CD14-positive monocyte (primary cell): ENCODE results near the gene MGAT4C. TPM values are rescaled to one million over a fixed set of nuclear protein-coding genes. Genes with fewer than 3 reads are reported as not detected.
"Not testable (repeated sequence)": the region's sequence is repeated elsewhere in the genome, so short reads cannot be mapped to it uniquely, and the experiment has no call there.

ENCODE experiments used
- DNase-seq, 3 donors: peaks; one replicate each; pipeline ENCODE4 v3.0.0-alpha.2; 2011 to 2022
- H2AFZ ChIP-seq: 2 replicates; pipeline ENCODE4 v1.6.0; 2012; ENCODE audit warnings: mild to moderate bottlenecking, low read depth, low read length, inconsistent platforms; ENCODE audit not compliant: insufficient read depth, poor library complexity, severe bottlenecking
- H3K27ac ChIP-seq, 2 donors: 1 replicate in 1 of 2; 2 replicates in 1 of 2; pipeline ENCODE4 v1.5.1; 2012 to 2013; ENCODE audit warnings: low read length in 2 of 2, control low read depth in 1 of 2, inconsistent platforms in 1 of 2, low read depth in 1 of 2, mild to moderate bottlenecking in 1 of 2
- H3K27me3 ChIP-seq, 2 donors: one replicate each; pipeline versions ENCODE4 v1.6.0 to v1.6.1; 2011 to 2013; ENCODE audit warnings: low read length in 2 of 2; ENCODE audit not compliant: control insufficient read depth in 2 of 2, insufficient read depth in 2 of 2
- H3K36me3 ChIP-seq, 2 donors: replicated peaks in 1 of 2; 1 replicate in 1 of 2; 2 replicates in 1 of 2; pipeline versions ENCODE4 v1.5.1 to v1.6.1; 2012 to 2013; ENCODE audit warnings: low read length in 2 of 2, control low read depth in 1 of 2, inconsistent platforms in 1 of 2, mild to moderate bottlenecking in 1 of 2; ENCODE audit not compliant: insufficient read depth in 2 of 2, control insufficient read depth in 1 of 2
- H3K4me1 ChIP-seq, 2 donors: 1 replicate in 1 of 2; 2 replicates in 1 of 2; pipeline versions ENCODE4 v1.5.1 to v1.6.1; 2012 to 2013; ENCODE audit warnings: low read length in 2 of 2, control low read depth in 1 of 2, inconsistent platforms in 1 of 2, mild to moderate bottlenecking in 1 of 2, moderate library complexity in 1 of 2; ENCODE audit not compliant: insufficient read depth in 2 of 2, control insufficient read depth in 1 of 2
- H3K4me2 ChIP-seq: replicated peaks from 2 replicates; pipeline ENCODE3; 2012; ENCODE audit warnings: low read length, moderate library complexity, mild to moderate bottlenecking; ENCODE audit not compliant: poor library complexity, severe bottlenecking; ENCODE audit errors: extremely low read depth
- H3K4me3 ChIP-seq, 3 experiments: fragments of 200-600 bp in 1 of 3; sonication (generic) in 1 of 3; replicated peaks in 1 of 3; 1 replicate in 2 of 3; 2 replicates in 1 of 3; pipeline ENCODE4 v1.5.1; 2011 to 2013; ENCODE audit warnings: low read length in 3 of 3, mild to moderate bottlenecking in 3 of 3, control low read depth in 2 of 3, low read depth in 2 of 3, inconsistent platforms in 1 of 3, moderate library complexity in 1 of 3
- H3K79me2 ChIP-seq: 2 replicates; pipeline ENCODE4 v1.6.0; 2012; ENCODE audit warnings: mild to moderate bottlenecking, control low read depth, inconsistent platforms, low read length, moderate library complexity; ENCODE audit not compliant: insufficient read depth
- H3K9ac ChIP-seq: 2 replicates; pipeline ENCODE4 v1.6.0; 2017; ENCODE audit warnings: low read length, mild to moderate bottlenecking; ENCODE audit not compliant: insufficient read depth, poor library complexity, severe bottlenecking
- H3K9me3 ChIP-seq, 2 donors: replicated peaks in 1 of 2; 1 replicate in 1 of 2; 2 replicates in 1 of 2; pipeline versions ENCODE4 v1.5.1 to v1.6.1; 2012 to 2013; ENCODE audit warnings: low read length in 2 of 2, control low read depth in 1 of 2; ENCODE audit not compliant: control insufficient read depth in 1 of 2, insufficient read depth in 1 of 2
- H4K20me1 ChIP-seq: 2 replicates; pipeline ENCODE4 v1.6.0; 2012; ENCODE audit warnings: mild to moderate bottlenecking, low read length, control low read depth, moderate library complexity; ENCODE audit not compliant: insufficient read depth
- H3K27ac Mint-ChIP-seq, 7 donors: one replicate each; pipeline ENCODE4 v1.8.0; 2020; ENCODE audit warnings: mild to moderate bottlenecking in 7 of 7, mixed read lengths in 7 of 7, moderate library complexity in 6 of 7, inconsistent platforms in 2 of 7
- H3K27me3 Mint-ChIP-seq, 3 donors: one replicate each; pipeline ENCODE4 v1.8.0; 2021 to 2022; ENCODE audit warnings: low read depth in 3 of 3, mild to moderate bottlenecking in 3 of 3, mixed read lengths in 3 of 3, moderate library complexity in 3 of 3, inconsistent platforms in 1 of 3
- H3K36me3 Mint-ChIP-seq, 2 donors: one replicate each; pipeline ENCODE4 v1.8.0; 2020; ENCODE audit warnings: mixed read lengths in 2 of 2, inconsistent platforms in 1 of 2, mild to moderate bottlenecking in 1 of 2
- H3K4me1 Mint-ChIP-seq: one replicate; pipeline ENCODE4 v1.8.0; 2020; ENCODE audit warnings: mild to moderate bottlenecking, mixed read lengths
- H3K4me3 Mint-ChIP-seq, 2 donors: one replicate each; pipeline ENCODE4 v1.8.0; 2020; ENCODE audit warnings: mild to moderate bottlenecking in 2 of 2, mixed read lengths in 2 of 2, moderate library complexity in 1 of 2
- H3K9me3 Mint-ChIP-seq, 7 donors: one replicate each; pipeline ENCODE4 v1.8.0; 2020 to 2022; ENCODE audit warnings: mixed read lengths in 7 of 7, mild to moderate bottlenecking in 6 of 7, moderate library complexity in 6 of 7, inconsistent platforms in 2 of 7
- CTCF ChIP-seq: fragments of 200-600 bp; IDR thresholded peaks from one replicate; pipeline ENCODE4 v1.8.0; 2022; ENCODE audit warnings: antibody characterized with exemption, mild to moderate bottlenecking
- WGBS: methylation state at CpG from one replicate; pipeline ENCODE4 v1.1.5; 2013; ENCODE audit warnings: missing lambda C conversion rate; ENCODE audit not compliant: insufficient coverage; 5-methylcytosine and 5-hydroxymethylcytosine counted together
- intact Hi-C, 2 donors: fragments of 100-400 bp; cut with micrococcal nuclease; formaldehyde crosslinking; loops; one replicate each; pipeline versions ENCODE4 v1.15.0 to v1.15.1; 2023
- polyA plus RNA-seq, 3 donors: library from polyadenylated mRNA; depleted of rRNA in 1 of 3; unstranded in 2 of 3; stranded (reverse) in 1 of 3; fragments of 300-500 nt in 2 of 3; fragments of >200 nt in 1 of 3; fragmentation: Illumina TruSeq in 2 of 3; gene quantifications; 1 replicate in 2 of 3; 2 replicates in 1 of 3; pipeline ENCODE4 v1.2.3, GENCODE V29; 2012 to 2021

The MGAT4C gene
- polyA plus RNA-seq, 3 donors = not detected

GRCh38 chr12:86081843-86082242 is 174.3 kb downstream of the MGAT4C start:
- Histone ChIP-seq H3K4me3 (no peak overlapping the region), H3K9me3 (no peaks in the 10 kb centered on the region), H3K4me2 (no peak overlapping the region), H3K36me3 (no peaks in the 10 kb centered on the region), H3K4me1 (no peaks in the 10 kb centered on the region), H4K20me1 (no peaks in the 10 kb centered on the region), H3K79me2 (no peaks in the 10 kb centered on the region), H2AFZ (no peak overlapping the region), H3K9ac (no peak overlapping the region), H3K27ac (no peak overlapping the region), H3K27me3 (no peaks in the 10 kb centered on the region)
- H3K9me3 Mint-ChIP-seq = peaks cover 0 to 5% (median 0%) of the 10 kb centered on the region in 7 donors
- intact Hi-C loops = no loop called here
- no peaks in the 10 kb centered on the region for H3K27me3 Mint-ChIP-seq
- no peak overlapping the region for H3K4me3 Mint-ChIP-seq
- no peak for DNase-seq
- no peaks in the 10 kb centered on the region for H3K36me3 Mint-ChIP-seq
- no peak for TF ChIP-seq CTCF
- H3K27ac Mint-ChIP-seq = no peak overlapping the region
- H3K4me1 Mint-ChIP-seq = no peaks in the 10 kb centered on the region

GRCh38 chr12:86059052-86059451 is 197.1 kb downstream of the MGAT4C start:
- 90% methylated on average over 2 of the region's 4 CpGs for WGBS
- peaks cover 4 to 16% (median 8%) of the 10 kb centered on the region in 7 donors for H3K9me3 Mint-ChIP-seq
- H3K36me3 ChIP-seq, H3K4me3 ChIP-seq, H3K36me3 Mint-ChIP-seq, intact Hi-C loops, H3K27ac ChIP-seq, H4K20me1 ChIP-seq, H3K27ac Mint-ChIP-seq, H3K4me3 Mint-ChIP-seq, H3K79me2 ChIP-seq, H3K4me2 ChIP-seq, DNase-seq, H2AFZ ChIP-seq, H3K27me3 Mint-ChIP-seq, H3K4me1 ChIP-seq, H3K9ac ChIP-seq, H3K27me3 ChIP-seq, H3K4me1 Mint-ChIP-seq: not testable (repeated sequence)
- H3K9me3 ChIP-seq = peaks cover 7 to 14% of the 10 kb centered on the region in 2 donors
